HS-5 (cell line): ENCODE measurements around the gene ZFP2.

Experiments used
- DNase-seq: peaks from one replicate; pipeline ENCODE4 v3.0.0-alpha.2; 2012; ENCODE audit warnings: low read depth

The ZFP2 gene

GRCh38 chr5:178981381-178981780 is 85.7 kb downstream of the ZFP2 start:
- no peak for DNase-seq
